ENCODE measurements around the gene ROPN1.
"Not testable (repeated sequence)": the region's sequence is repeated elsewhere in the genome, so short reads cannot be mapped to it uniquely, and the experiment has no call there.

Gene ROPN1

DNA sequence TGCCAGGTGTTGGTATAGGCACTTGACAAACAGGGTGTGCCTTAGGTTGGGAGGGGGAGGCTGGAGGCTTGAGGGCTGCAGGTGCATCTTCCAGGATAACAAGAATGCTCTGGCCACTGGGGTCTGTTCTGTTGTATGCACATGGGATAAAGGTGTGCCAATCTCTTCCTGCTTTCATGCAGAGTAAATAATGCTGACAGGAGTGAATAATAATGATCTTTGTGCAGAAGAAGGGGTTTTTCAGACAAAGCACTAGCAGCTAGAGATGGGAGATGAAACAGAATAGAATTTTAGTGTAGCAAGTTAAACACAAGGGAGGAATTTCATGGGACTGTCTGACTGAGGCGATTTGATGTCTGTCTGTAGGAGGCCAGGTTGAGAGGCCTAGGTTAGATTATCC is 1.9 kb upstream of the ROPN1 start:
- DNase-seq: peak; percentile 73

DNA sequence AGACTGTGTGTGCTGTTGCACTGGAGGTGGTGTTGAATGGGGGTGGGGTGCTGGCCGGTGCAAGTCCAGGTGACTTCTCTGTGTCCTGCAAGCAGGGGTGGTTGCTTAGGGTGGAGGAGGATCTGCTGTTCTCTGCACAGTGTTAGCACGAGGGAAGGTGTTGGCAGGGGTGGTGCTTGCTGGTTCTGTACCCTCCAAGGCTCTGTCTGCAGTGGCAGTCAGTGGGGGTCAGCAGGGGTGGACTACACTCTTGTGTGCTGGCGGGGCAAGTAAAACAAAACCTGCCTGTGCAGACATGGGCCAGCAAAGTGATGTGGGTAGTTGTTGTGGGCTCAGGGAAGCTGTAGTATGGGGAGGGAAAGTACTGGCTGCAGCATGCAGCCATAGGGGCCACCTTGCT is 5.5 kb downstream of the ROPN1 start:
- no peak for DNase-seq

DNA sequence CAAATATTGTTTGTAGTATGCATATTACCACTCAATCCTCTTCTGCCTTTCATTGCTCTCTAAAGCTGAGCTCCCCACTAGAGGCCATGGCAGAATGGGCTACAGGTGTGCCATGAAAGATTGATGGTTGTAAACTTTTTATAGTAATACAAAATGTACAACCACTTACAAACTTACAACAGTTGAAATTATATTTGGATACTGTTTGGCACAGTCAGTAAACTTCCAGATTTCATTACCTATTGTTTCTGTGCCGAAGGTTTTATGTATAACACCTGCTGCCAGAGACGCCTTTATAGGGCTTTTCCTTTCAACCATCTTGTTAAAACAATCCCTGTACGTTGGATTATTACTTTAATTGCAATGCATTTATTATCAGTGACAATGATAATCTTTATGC is 7.0 kb downstream of the ROPN1 start:
- DNase-seq: no peak

DNA sequence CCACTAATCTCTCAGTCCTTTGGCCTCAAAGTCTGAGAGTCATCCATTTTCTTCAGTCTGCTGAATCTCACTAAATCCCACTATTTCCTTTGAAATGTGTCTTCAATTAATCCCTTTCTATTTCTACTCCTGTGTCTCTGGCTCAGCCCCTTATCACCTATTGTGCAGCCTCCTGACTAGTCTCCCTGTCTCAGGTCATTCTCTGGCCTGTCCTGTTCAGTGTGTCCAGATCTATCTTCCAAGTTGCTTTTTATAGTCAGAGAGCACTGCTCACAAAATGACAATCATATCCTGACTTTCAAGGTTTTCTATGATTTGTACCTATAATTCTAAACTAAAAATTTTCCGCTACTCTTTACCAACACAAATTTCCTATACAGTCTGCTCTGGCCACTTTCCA is 7.6 kb downstream of the ROPN1 start:
- no peak for DNase-seq

DNA sequence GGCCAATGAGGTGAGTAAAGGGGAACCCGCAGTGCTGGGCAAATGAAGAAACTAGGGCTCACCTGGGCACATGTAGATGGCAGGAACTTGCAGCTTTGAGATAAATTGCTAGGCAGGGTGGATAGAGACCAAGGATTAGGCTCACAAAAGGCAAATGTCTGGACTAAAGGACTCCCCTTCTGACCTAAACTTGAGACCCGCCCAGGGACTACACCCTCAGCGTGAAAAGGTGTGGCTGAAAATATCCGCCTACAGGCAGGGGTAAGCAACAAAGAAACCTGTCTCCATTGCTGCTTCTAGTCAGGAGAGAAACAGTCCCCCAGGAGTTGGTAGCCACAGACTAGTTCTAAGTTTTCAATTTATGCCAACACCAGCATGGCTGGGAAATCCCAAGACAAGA is 10.6 kb downstream of the ROPN1 start:
- not testable (repeated sequence) for DNase-seq

DNA sequence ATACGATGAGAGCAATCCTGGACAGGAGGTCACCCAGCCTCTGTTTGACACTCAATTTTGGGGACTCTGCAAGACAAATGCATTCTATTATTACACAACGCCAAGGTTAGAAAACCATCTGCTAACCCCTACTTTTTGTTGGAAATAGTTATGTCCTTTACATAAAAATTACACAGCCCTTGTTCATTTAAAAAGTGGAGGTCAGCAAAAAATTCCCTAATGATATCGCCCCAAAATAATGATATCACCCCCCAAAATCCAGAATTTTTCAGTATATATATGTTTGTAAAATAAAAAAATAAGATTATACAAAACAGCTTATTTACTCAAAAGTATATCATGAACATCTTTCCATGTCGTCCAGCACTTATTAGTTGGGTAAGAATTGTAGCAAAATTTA is 11.4 kb downstream of the ROPN1 start:
- no peak for DNase-seq

DNA sequence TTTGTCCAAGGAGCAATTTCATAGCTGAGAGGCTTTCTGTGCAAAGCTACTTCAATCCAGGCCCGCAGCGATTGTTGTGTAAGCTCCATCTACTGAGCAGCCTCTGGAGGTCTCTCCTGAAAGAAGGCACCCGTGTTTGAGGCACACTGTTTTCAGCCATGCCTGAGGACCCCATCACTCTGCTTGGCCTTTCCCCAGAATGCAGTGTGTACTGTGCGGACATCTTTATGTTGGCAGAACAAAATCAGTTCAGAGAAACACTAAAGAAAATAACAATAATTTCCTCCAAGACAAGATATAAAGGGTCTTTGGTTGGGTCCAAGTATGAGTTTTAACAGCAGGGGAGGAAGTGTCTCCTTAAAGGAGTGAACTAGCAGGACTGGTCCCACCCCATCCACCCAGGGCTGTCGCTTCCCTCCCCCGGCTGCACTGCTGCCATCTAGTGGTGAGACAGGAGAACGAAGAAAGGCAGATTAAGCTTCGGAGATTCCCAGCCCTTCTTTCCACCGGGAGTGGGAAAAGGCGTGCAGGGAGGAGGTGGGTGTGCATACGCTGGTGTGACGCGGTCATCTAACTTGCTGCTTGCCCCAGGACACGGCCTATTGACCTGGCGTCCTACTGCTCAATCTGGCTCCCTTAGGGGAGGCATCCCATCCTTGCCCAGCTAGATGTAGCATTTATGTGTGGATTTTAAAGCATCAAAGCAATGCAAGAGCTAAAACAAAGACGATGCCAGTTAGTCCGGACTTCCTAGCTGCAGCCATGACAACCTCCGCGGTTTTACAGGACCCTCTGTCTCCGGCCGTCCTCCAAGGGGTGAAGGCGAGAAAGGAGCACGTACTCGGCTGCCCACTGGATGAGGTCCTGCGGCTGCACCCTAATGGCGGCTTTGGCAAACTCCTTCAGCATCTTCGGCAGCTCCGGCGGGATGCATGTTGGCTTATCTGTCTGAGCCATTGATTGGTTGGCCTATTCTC is 12.1 kb downstream of the ROPN1 start:
- peak; percentile 61 for DNase-seq

DNA sequence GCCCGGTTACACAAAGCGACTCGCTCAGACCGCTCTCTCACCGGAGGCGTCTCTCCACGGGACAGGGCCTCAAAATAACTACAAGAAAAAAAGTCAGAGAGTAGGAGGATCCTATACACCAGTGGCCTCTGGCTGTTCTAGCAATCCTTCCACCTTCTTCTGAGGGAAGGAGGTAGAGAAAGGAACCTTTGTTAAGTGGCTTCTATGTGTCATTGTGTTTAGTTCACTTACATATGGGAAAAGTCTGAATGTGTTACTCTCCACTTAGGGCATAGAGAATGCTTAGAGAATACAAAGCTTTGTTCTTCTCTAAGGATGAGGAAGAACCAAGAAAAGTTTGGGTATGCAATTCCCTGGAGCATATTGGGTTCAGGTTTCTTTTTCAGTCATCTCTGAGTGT is 15.0 kb downstream of the ROPN1 start:
- DNase-seq: not testable (repeated sequence)

DNA sequence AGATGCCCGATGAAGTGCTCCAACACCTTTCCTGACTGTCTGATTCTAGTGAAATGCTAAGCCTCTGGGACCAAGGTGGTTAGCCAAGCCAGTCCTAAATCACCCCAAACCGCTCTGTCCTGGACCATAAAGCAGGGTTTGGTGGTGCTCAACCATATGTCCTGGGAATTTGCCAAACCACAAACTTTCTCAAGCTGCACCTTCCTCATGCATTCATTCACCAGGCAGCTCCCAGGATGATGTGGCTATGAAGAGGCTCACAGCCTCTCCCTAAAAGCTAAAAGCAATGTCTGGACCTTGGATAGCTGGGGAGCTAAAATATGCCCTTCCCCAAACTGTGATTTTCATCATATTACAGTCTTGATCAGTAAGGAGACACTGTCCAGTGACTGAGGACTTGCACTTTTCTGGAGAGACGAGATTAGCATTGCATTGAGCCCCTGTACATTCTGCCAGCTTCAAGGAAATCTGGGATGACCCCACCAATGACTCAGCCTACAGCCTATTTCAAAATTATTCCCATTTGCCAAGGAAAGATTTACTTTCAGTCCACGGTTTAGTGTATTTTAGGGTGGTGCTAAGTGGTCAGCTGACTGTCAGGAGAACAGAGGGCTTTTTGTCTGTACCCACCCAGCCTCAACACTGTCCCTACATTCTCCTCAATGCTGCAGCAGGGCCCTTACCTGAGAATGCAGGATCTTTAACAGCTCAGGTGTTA is 15.6 kb downstream of the ROPN1 start:
- DNase-seq: not testable (repeated sequence)

DNA sequence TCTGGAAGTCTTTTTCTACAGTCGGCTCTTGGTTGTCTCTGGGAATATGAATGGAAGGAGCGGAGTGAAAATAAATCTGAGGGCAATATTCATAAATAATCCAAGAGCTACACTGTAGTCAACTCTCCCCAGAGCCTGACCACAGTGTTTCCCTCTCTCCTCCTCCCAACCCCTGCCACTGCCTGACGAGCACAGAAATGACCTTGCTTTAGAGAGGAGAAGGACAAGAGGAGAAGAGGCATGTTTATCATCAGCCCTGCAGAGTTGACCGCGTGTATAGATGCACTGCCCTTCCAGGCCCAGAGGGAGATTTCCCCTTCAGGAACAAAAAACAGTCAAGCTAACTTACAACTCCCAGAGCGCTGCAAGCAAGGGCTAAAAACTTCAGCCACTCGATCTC is 16.9 kb downstream of the ROPN1 start:
- not testable (repeated sequence) for DNase-seq

DNA sequence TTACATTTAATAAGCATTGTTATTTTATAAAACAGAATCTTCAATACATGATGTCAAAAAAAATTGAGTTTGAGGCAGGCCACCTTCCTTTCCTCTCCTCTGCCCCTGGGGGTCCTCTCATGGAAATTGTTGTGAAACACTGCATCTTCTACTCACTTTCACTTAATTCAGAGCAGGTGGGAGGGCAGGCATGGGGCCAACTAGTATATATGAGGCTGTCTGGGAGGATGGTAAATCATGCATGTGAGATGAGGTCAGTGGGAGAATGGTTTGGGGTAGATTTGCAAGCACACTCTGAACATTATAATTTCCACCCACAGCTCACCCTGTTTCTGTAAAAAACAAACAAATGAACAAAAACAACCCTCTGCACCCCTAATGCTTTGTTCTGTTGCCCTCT is 20.5 kb downstream of the ROPN1 start:
- DNase-seq: no peak

DNA sequence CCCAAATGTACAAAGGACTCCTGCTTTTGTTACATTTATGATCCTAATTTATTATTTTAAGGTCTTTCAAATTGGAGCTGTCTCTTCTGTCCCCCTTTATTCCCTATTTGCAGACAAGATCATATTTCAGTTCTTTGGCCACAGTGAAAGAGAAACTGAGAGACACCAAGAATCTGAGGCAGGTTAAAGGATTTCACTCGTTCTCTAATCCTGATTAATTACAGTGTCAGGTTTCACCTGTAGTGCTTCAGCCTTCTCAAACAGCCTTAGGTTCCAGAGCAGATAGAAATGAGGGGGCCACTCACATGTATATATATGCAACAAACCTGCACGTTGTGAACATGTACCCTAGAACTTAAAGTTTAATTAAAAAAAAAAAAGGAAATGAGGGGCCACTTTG is 24.7 kb downstream of the ROPN1 start:
- not testable (repeated sequence) for DNase-seq

DNA sequence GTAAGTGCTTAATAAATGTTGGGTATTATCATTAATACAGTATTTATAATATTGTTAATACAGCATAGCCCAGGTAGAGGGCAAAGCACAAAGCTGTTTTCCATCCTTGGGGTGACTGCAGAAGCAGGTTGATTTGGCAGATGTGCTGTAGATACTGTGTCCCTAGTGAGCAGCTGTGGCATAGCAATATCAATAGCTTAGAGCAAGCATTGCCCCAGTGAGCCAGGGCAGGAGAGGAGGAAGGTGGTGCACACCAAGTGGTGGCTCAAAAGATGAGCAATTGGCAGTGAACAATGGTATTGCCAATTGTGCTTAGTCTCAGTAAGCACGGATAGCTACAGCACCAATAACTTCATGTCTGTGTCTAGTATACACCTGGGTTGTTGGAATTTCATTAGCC is 25.1 kb downstream of the ROPN1 start:
- not testable (repeated sequence) for DNase-seq

DNA sequence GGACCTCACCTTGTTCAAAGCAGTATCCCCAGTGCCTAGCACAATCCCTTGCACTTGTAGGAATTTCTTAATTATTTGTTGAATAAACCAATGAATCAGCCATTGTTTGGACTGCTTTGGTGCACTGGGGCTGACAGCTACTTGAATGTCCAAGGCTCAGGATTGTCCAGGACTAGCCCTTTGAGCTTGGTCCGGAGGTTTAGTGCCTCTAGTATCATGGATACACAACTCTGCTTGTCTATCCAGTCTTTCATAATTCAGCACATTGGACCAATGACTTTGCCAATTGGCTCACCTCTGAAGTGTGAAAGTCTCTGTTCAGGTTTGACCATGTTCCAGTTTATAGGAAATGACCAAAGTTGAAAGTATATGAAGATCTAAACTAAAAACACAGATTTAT is 27.1 kb downstream of the ROPN1 start:
- DNase-seq: not testable (repeated sequence)

DNA sequence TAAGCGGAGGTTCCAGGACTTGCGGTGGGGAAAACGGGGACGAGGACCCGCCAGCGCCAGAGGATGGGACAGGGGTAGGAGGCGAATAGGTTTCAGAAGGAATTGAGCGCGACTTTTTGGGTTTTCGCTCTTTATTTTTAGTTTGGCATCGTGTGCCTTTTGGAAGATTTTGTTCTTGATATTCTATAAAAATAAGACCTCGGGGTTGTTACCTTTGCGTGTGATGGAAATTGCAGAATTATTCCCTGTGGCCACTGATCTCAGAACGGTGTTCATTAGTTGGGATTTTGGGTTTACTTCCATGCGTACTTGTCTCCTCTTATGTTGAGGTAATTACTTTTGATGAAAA is 30.4 kb downstream of the ROPN1 start:
- DNase-seq: no peak

DNA sequence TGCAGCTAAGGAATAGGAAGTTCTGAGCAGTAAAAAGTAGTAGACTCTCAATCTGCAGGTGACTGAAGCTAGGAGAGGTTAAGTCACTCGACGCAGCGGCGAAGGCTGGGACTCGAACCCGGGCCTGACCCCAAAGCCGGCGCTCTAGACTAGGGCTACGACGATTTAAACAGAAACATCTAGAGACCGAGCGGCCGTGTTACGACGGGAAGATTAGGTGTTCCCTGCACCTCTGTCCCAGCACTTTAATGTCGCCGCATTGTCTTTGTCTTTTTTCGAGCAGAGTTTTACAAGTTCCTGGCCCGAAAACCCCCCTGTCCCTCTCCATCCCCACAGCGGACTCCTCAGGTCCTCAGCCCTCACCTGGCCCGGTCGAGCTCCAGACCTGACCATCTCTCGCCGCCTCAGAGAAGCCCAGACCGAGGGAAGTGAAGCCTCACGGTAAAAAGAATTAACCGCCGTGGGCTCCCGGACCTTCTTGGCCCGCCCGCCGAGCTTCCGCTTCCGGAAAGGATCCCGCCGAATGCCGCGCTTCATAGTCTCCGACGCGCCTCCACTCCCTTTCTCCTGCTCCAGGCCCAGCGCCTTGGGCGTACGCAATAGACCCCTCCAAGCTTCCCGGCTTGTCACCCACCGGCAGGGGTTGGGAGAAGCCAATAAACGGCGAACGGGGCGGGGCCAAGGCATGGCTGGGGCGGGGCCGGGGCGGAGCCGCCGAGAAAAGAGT is 31.0 kb downstream of the ROPN1 start, which contains the start of gene CCDC14:
CCDC14 (minus strand) TSS at position 449 of the 727 bp plus-strand sequence; CDS start at position 393, 56 bp downstream.
- peak; percentile 92 for DNase-seq

DNA sequence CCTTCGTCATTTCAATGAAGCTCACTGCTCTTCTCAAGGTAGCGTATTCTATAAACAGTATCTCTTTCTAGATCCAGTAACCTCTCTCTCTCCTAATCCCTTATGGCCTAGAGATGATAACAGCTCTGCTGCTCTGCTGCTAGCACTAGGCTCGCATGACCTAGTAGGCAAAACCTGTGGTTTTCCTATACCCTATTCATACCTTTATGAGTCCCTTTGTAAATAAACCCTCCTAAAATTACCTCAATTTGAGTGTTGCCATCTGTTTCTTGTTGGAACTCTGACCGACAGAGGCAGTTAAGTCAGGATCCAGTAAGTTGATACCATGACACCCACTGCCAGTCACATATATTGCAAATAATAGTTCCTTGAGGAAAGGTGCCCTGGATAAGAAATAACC is 38.2 kb downstream of the ROPN1 start:
- DNase-seq: no peak

DNA sequence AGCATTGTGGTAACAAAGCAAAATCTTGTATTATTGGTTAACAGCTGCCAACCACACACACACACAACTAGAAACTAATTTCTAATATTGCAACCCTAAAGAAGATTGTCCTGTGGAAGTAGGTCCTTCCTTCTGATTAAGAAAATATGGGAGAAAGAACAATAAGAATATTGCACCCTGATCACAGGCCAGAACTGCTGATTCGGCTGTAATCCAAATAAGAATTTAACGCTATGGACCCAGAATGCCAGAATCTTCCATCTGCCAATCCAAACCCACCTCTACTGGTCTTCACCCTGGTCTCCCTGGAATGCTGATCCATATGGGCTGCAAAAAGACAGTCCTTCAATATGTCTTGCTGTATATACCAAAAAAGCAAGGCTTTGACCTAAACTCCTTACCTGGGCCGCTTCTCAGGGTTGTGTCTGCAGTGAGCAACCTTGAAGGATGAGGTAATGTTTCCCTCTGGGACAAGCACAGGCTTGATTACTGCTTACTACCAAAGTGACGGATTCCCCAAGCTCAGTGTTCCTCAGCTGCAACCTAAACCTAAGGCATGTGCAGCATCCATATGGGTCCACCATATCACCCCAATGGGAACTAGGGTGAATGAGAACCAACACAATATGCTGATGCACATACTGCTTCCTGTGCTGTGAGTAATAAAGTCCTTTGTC is 38.9 kb downstream of the ROPN1 start:
- no peak for DNase-seq

DNA sequence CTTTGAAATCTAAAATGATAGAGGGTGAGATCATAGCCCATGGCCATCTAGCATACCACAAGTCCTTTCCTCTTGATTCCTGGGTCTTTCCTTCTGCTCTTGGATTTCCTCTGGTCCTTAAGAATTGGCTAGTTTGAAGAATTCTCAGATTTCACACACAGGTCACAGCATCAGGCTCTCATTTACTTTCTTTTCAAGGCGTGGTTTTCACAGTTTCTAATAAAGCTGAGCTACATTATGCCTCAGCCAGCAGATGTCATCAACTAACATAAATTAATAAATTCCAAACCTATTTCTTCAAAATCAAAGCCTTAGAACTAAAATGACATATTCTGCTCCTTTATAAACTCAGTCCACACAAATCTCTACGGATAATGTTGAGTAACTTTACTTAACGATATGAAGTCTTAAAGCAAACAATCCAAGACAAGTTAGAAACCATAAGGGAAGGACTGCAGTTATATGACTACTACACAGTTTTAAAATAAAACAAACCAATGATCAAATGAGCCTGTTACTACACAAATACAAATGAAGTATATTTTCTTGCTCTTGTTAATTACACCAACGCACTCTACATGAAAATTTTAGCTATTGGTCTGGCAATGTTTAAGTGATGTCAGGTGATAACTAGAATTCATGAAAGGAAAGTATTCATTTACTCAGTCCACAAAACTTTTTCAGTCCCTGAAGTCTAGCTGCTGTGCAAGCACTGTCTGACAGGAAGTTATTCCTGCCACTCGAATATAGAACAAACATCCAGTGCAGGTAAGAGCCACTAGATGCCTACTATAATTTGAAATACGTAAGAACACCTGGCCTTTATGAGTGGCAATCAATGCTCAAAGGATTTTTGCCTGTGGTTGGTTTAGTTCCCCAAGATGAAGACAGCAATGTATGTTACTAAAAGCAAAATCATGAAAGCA is 40.1 kb downstream of the ROPN1 start:
- peak; percentile 48 for DNase-seq

DNA sequence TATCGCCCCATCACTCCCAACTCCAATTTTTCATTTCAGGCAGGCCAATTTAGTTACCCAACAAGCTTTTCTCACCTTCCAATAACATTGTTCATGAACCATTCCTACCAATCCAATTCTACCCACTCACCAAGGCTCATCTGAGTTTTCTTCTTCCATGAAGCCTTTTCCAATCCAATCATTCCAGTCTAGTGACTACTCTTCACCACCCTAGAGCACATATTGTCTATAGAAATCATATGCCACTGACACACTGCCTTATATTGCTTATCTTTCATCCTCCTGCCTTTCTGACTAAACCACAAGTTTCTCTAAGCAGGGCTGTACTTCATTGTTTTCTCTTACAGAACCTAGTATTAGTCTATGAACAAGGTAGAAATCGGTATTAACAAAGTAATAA is 42.3 kb downstream of the ROPN1 start:
- DNase-seq: no peak

DNA sequence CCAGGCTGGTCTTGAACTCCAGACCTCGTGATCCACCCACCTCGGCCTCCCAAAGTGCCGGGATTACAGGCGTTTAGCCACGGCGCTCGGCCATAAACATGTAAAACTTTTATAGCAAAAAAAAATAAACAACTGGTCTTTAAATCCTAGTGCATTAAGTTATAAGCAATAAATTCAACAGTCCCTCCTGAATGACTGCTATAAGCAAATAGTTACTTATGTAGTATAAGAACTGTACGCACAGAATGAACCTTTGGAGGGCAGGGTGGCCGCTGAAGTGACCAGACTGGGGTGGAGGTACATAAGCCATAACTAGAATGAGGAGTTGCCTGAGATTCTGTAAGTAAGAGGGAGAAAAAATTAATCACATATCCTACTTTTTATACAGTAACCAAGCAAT is 43.5 kb downstream of the ROPN1 start:
- no peak for DNase-seq

DNA sequence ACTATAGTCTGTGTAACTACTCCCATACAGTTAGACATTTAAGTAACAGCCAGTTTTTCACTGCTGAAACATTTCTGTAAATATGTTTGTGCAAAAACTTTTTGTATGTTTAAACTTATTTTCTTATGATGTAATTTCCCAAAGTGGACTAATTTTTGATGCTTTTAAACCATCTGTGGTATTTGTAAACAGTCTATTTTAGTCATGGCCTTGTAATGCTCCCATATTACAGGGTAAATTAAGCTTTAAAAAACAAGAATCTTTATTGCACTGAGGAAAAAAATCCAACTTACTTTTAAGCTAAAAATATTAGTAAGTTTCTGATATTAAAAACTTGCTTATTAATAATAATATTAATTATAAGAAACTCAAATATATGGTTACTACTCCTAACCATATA is 44.4 kb downstream of the ROPN1 start:
- DNase-seq: no peak

Measured in NCI-H345 (cell line).